ENCODE data around the gene PTOV1. TPM values are rescaled to one million over a fixed set of nuclear protein-coding genes. Genes with fewer than 3 reads are reported as not detected.

PTOV1 gene
- total and polyA plus RNA-seq, 10 of the 15 experiments (the other 5 are each of a cell fraction or from before 2014, with no cell fraction given): 3.2 to 83.5 (median 22.3) TPM

GRCh38 chr19:49896863-49897621 is 46.1 kb downstream of the PTOV1 start, which contains the start of gene IL4I1 (continued):
- TF ChIP-seq BACH1 (IDR thresholded peaks at IDR 0.05; ENCODE audit: borderline replicate concordance): peak; percentile 85
- no peak for TF ChIP-seq ZNF622 (IDR thresholded peaks at IDR 0.05)
- peak; percentile 89 for TF ChIP-seq EED (IDR thresholded peaks at IDR 0.05; ENCODE audit: low read depth)
- TF ChIP-seq IKZF2 (IDR thresholded peaks at IDR 0.05): peak; percentile 95 to 97
- TF ChIP-seq RELA (IDR thresholded peaks at IDR 0.05; ENCODE audit: borderline replicate concordance, partially characterized antibody): peak; percentile 94
- TF ChIP-seq TBL1XR1 (IDR thresholded peaks at IDR 0.05; ENCODE audit: low read depth, low read length): peak; percentile 79
- peak; percentile 15 for TF ChIP-seq CUX1 (IDR thresholded peaks at IDR 0.05; ENCODE audit: insufficient replicate concordance, low read depth, low read length)
- peak; percentile 51 for TF ChIP-seq MXI1 (IDR thresholded peaks at IDR 0.05; ENCODE audit: low read depth, low read length)
- peak; percentile 42 to 81; a peak in 3 of 4 replicates for TF ChIP-seq EP300 (IDR thresholded peaks at IDR 0.05; ENCODE audit: borderline replicate concordance in 1 of 2, control insufficient read depth in 1 of 2, low read depth in 2 of 2, low read length in 2 of 2)
- peak; percentile 76 for TF ChIP-seq SP1 (IDR thresholded peaks at IDR 0.05; ENCODE audit: low read depth, low read length)
- 0 out of 2 replicates have a peak, but pooled peaks have one; percentile 5 for TF ChIP-seq NRF1 (conservative IDR thresholded peaks at IDR 0.05; ENCODE audit: low read depth, low read length)
- peak; percentile 69 for TF ChIP-seq POLR2A (IDR thresholded peaks at IDR 0.05; ENCODE audit: low read depth, low read length)
- peak; percentile 95 for TF ChIP-seq NR2F1 (conservative IDR thresholded peaks at IDR 0.05)
- peak; percentile 89 for TF ChIP-seq DPF2 (IDR thresholded peaks at IDR 0.05)
- TF ChIP-seq ZNF217 (IDR thresholded peaks at IDR 0.05): peak; percentile 94
- TF ChIP-seq CEBPB (IDR thresholded peaks at IDR 0.05; ENCODE audit: borderline replicate concordance in 1 of 2, low read depth in 2 of 2, low read length in 2 of 2): no peak
- peak; percentile 98 for TF ChIP-seq IKZF1 (conservative IDR thresholded peaks at IDR 0.05)
- no peak for TF ChIP-seq HDAC2 (IDR thresholded peaks at IDR 0.05)
- peak; percentile 63; the same call in 1 of the 2 replicates for TF ChIP-seq TAF1 (IDR thresholded peaks at IDR 0.05; ENCODE audit: borderline replicate concordance, low read depth, low read length)
- TF ChIP-seq PML (IDR thresholded peaks at IDR 0.05; ENCODE audit: low read length): peak; percentile 80; the same call in 1 of the 2 replicates
- TF ChIP-seq ZNF592 (IDR thresholded peaks at IDR 0.05): 0 out of 2 replicates have a peak, but pooled peaks have one; percentile 8
- peak; percentile 22; the same call in 1 of the 2 replicates for TF ChIP-seq ZBED1 (IDR thresholded peaks at IDR 0.05; ENCODE audit: borderline replicate concordance)
- TF ChIP-seq SIN3A (IDR thresholded peaks at IDR 0.05; ENCODE audit: low read depth, low read length): peak; percentile 53; the same call in 1 of the 2 replicates

All from GM12878 (cell line).